Hepatocyte (in vitro differentiated cells): ENCODE data around the gene MOSMO.

Experiments used
- EZH2 ChIP-seq: fragments of 200-600 bp; sonication (generic); IDR thresholded peaks from 2 replicates; pipeline ENCODE4 v1.6.1; 2016; ENCODE audit warnings: antibody characterized with exemption, mild to moderate bottlenecking, borderline replicate concordance
- EZH2phosphoT487 ChIP-seq: fragments of 200-600 bp; sonication (generic); IDR thresholded peaks from one replicate; pipeline ENCODE4 v1.6.1; 2018; ENCODE audit warnings: antibody characterized with exemption, mild to moderate bottlenecking, low read depth, moderate library complexity; ENCODE audit not compliant: unreplicated experiment, severe bottlenecking
- TF ChIP-seq, protein P1 (sequence below): fragments of 200-600 bp; sonication (generic); IDR thresholded peaks from 2 replicates; pipeline ENCODE4 v1.5.1; 2016; ENCODE audit warnings: antibody characterized with exemption, mild to moderate bottlenecking; ENCODE audit not compliant: poor library complexity

DNA sequence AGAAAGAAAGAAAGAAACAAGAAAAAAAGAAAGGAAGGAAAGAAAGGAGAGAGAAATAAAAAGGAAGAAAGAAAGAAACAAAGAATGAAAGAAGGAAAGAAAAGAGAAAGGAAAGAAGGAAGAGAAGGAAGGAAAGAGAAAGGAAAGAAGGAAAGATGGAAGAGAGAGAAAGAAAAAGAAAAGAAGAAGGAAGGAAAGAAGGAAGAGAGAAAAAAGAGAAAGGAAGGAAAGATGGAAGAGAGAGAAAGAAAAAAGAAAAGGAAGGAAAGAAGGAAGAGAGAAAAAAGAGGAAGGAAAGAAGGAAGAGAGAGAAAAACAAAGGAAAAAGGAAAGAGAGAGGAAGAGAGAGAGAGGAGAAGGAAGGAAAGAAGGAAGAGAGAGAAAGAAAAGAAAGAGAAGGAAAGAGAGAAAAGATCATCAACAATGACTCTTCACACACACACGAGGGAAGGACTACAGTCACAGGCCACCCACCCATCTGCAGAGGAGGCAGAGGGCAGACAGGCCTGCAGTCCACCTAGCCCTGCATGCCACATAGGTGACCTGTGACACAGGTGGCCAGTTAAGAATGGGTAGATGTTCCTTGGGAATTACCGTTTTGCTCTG is 108.3 kb downstream of the MOSMO start:
- TF ChIP-seq EZH2 (no peak), EZH2phosphoT487 (no peak)
- TF ChIP-seq, protein P1, sequence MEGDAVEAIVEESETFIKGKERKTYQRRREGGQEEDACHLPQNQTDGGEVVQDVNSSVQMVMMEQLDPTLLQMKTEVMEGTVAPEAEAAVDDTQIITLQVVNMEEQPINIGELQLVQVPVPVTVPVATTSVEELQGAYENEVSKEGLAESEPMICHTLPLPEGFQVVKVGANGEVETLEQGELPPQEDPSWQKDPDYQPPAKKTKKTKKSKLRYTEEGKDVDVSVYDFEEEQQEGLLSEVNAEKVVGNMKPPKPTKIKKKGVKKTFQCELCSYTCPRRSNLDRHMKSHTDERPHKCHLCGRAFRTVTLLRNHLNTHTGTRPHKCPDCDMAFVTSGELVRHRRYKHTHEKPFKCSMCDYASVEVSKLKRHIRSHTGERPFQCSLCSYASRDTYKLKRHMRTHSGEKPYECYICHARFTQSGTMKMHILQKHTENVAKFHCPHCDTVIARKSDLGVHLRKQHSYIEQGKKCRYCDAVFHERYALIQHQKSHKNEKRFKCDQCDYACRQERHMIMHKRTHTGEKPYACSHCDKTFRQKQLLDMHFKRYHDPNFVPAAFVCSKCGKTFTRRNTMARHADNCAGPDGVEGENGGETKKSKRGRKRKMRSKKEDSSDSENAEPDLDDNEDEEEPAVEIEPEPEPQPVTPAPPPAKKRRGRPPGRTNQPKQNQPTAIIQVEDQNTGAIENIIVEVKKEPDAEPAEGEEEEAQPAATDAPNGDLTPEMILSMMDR: no peak
